Measurements from ENCODE around the gene BUB1B.

BUB1B gene

GRCh38 chr15:40248006-40248783 is 87.3 kb downstream of the BUB1B start:
- Histone ChIP-seq H3K4me2 (ENCODE audit: low read length, poor library complexity, severe bottlenecking) (no peak overlapping the region), H3K18ac (ENCODE audit: low read depth in 1 of 2, low read length in 2 of 2) (no peak overlapping the region), H3K4me1 (ENCODE audit: control insufficient read depth, insufficient read depth, low read depth, low read length) (peaks cover 24% of the 10 kb centered on the region), H4K8ac (ENCODE audit: low read length) (no peak overlapping the region), H3K9ac (ENCODE audit: low read length) (no peak overlapping the region), H3K9me3 (ENCODE audit: control insufficient read depth, low read length) (no peaks in the 10 kb centered on the region), H3K14ac (ENCODE audit: low read length in 2 of 2) (no peak overlapping the region), H2BK12ac (ENCODE audit: low read length in 2 of 2) (no peak overlapping the region), H2AK5ac (ENCODE audit: low read length, severe bottlenecking) (no peak overlapping the region), H2BK5ac (ENCODE audit: low read depth, low read length, poor library complexity, severe bottlenecking) (no peak overlapping the region), H4K91ac (ENCODE audit: low read length) (peak overlapping the region; percentile 53), H3K27me3 (ENCODE audit: control insufficient read depth in 1 of 2, insufficient read depth in 1 of 2, low read length in 2 of 2) (peaks cover 0 to 58% of the 10 kb centered on the region in 2 experiments), H3K4me3 (ENCODE audit: insufficient read depth in 1 of 2, low read depth in 1 of 2, low read length in 2 of 2) (no peak overlapping the region), H2AFZ (ENCODE audit: low read depth, low read length) (no peak overlapping the region), H3K23ac (ENCODE audit: low read length in 2 of 2) (no peak overlapping the region), H3K27ac (ENCODE audit: low read length, poor library complexity, severe bottlenecking) (no peak overlapping the region), H3K79me1 (replicated peaks; ENCODE audit: low read length, poor library complexity, severe bottlenecking) (no peaks in the 10 kb centered on the region), H2BK15ac (ENCODE audit: low read depth, poor library complexity, severe bottlenecking) (peak overlapping the region; percentile 13), H2BK120ac (ENCODE audit: low read depth, low read length) (no peak overlapping the region), H3K4ac (ENCODE audit: low read depth in 1 of 2, low read length in 2 of 2) (no peak overlapping the region), H3K36me3 (ENCODE audit: control insufficient read depth in 1 of 2, insufficient read depth in 2 of 2, low read depth in 1 of 2, low read length in 2 of 2) (no peaks in the 10 kb centered on the region)
- no peak for DNase-seq
- WGBS, result 88% methylated on average over 16 of the region's 17 CpGs

- Histone ChIP-seq H4K8ac (ENCODE audit: low read length) (no peak overlapping the region), H2BK15ac (ENCODE audit: low read depth, poor library complexity, severe bottlenecking) (no peak overlapping the region), H3K79me1 (replicated peaks; ENCODE audit: low read length, poor library complexity, severe bottlenecking) (no peaks in the 10 kb centered on the region), H3K9me3 (ENCODE audit: control insufficient read depth, low read length) (no peaks in the 10 kb centered on the region), H3K27me3 (ENCODE audit: control insufficient read depth in 1 of 2, insufficient read depth in 1 of 2, low read length in 2 of 2) (peaks cover 0 to 72% of the 10 kb centered on the region in 2 experiments), H3K23ac (ENCODE audit: low read length in 2 of 2) (no peak overlapping the region), H3K14ac (ENCODE audit: low read length in 2 of 2) (no peak overlapping the region), H4K91ac (ENCODE audit: low read length) (no peak overlapping the region), H3K9ac (ENCODE audit: low read length) (no peak overlapping the region), H3K18ac (ENCODE audit: low read depth in 1 of 2, low read length in 2 of 2) (no peak overlapping the region), H2AFZ (ENCODE audit: low read depth, low read length) (no peak overlapping the region), H2BK12ac (ENCODE audit: low read length in 2 of 2) (peak overlapping the region in 1 of 2 experiments; percentile 0), H3K4me2 (ENCODE audit: low read length, poor library complexity, severe bottlenecking) (no peak overlapping the region), H3K4me1 (ENCODE audit: control insufficient read depth, insufficient read depth, low read depth, low read length) (peaks cover 26% of the 10 kb centered on the region), H3K4ac (ENCODE audit: low read depth in 1 of 2, low read length in 2 of 2) (no peak overlapping the region), H3K27ac (ENCODE audit: low read length, poor library complexity, severe bottlenecking) (no peak overlapping the region), H2AK5ac (ENCODE audit: low read length, severe bottlenecking) (no peak overlapping the region), H3K36me3 (ENCODE audit: control insufficient read depth in 1 of 2, insufficient read depth in 2 of 2, low read depth in 1 of 2, low read length in 2 of 2) (no peaks in the 10 kb centered on the region), H3K4me3 (ENCODE audit: insufficient read depth in 1 of 2, low read depth in 1 of 2, low read length in 2 of 2) (no peak overlapping the region), H2BK5ac (ENCODE audit: low read depth, low read length, poor library complexity, severe bottlenecking) (no peak overlapping the region), H2BK120ac (ENCODE audit: low read depth, low read length) (no peak overlapping the region)
- 64% methylated on average over 10 of the region's 11 CpGs for WGBS
- peak; percentile 81 for DNase-seq
These were observed 88.8 kb downstream of the BUB1B start for GRCh38 chr15:40249477-40250303.

DNA sequence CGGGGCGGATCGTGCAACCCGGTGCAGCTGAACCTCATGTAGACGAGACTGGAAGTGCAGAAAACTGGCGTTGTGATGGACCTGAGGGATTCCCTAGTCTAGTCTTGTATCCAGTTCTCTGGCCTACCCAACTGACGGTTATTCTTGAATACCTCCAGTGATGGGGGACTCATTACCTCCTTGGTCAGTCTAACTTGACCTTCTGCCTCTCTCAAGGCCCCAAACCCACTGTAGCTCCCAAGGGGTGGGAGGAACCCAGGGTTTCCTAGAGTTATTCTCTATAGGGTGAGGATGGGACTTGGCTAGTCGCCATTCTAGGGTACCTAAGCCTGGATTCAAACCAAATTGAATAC is 89.4 kb downstream of the BUB1B start:
- Histone ChIP-seq H4K8ac (ENCODE audit: low read length) (no peak overlapping the region), H3K9ac (ENCODE audit: low read length) (no peak overlapping the region), H3K14ac (ENCODE audit: low read length in 2 of 2) (no peak overlapping the region), H4K91ac (ENCODE audit: low read length) (no peak overlapping the region), H3K18ac (ENCODE audit: low read depth in 1 of 2, low read length in 2 of 2) (no peak overlapping the region), H3K4ac (ENCODE audit: low read depth in 1 of 2, low read length in 2 of 2) (no peak overlapping the region), H2BK12ac (ENCODE audit: low read length in 2 of 2) (no peak overlapping the region), H2AFZ (ENCODE audit: low read depth, low read length) (no peak overlapping the region), H2AK5ac (ENCODE audit: low read length, severe bottlenecking) (no peak overlapping the region), H3K36me3 (ENCODE audit: control insufficient read depth in 1 of 2, insufficient read depth in 2 of 2, low read depth in 1 of 2, low read length in 2 of 2) (no peaks in the 10 kb centered on the region), H2BK5ac (ENCODE audit: low read depth, low read length, poor library complexity, severe bottlenecking) (no peak overlapping the region), H2BK15ac (ENCODE audit: low read depth, poor library complexity, severe bottlenecking) (no peak overlapping the region), H3K79me1 (replicated peaks; ENCODE audit: low read length, poor library complexity, severe bottlenecking) (no peaks in the 10 kb centered on the region), H3K23ac (ENCODE audit: low read length in 2 of 2) (no peak overlapping the region), H3K27ac (ENCODE audit: low read length, poor library complexity, severe bottlenecking) (no peak overlapping the region), H3K4me2 (ENCODE audit: low read length, poor library complexity, severe bottlenecking) (no peak overlapping the region), H3K4me1 (ENCODE audit: control insufficient read depth, insufficient read depth, low read depth, low read length) (peaks cover 26% of the 10 kb centered on the region), H3K9me3 (ENCODE audit: control insufficient read depth, low read length) (no peaks in the 10 kb centered on the region), H2BK120ac (ENCODE audit: low read depth, low read length) (no peak overlapping the region), H3K27me3 (ENCODE audit: control insufficient read depth in 1 of 2, insufficient read depth in 1 of 2, low read length in 2 of 2) (peaks cover 0 to 75% of the 10 kb centered on the region in 2 experiments), H3K4me3 (ENCODE audit: insufficient read depth in 1 of 2, low read depth in 1 of 2, low read length in 2 of 2) (no peak overlapping the region)
- DNase-seq, result no peak
- 88% methylated on average over 7 of the region's 8 CpGs for WGBS

GRCh38 chr15:40250771-40251483 is 90.1 kb downstream of the BUB1B start:
- H3K9me3 ChIP-seq (ENCODE audit: control insufficient read depth, low read length), result no peaks in the 10 kb centered on the region
- H3K14ac ChIP-seq (ENCODE audit: low read length in 2 of 2), result no peak overlapping the region
- H3K4me3 ChIP-seq (ENCODE audit: insufficient read depth in 1 of 2, low read depth in 1 of 2, low read length in 2 of 2), result no peak overlapping the region
- no peak overlapping the region for H4K8ac ChIP-seq (ENCODE audit: low read length)
- H3K36me3 ChIP-seq (ENCODE audit: control insufficient read depth in 1 of 2, insufficient read depth in 2 of 2, low read depth in 1 of 2, low read length in 2 of 2), result no peaks in the 10 kb centered on the region
- peaks cover 0 to 81% of the 10 kb centered on the region in 2 experiments for H3K27me3 ChIP-seq (ENCODE audit: control insufficient read depth in 1 of 2, insufficient read depth in 1 of 2, low read length in 2 of 2)
- peaks cover 1% of the 10 kb centered on the region for H3K79me1 ChIP-seq (replicated peaks; ENCODE audit: low read length, poor library complexity, severe bottlenecking)
- H2BK12ac ChIP-seq (ENCODE audit: low read length in 2 of 2), result no peak overlapping the region
- DNase-seq, result no peak
- no peak overlapping the region for H2BK120ac ChIP-seq (ENCODE audit: low read depth, low read length)
- peaks cover 26% of the 10 kb centered on the region for H3K4me1 ChIP-seq (ENCODE audit: control insufficient read depth, insufficient read depth, low read depth, low read length)
- no peak overlapping the region for H2AFZ ChIP-seq (ENCODE audit: low read depth, low read length)
- WGBS, result 91% methylated on average over 13 of the region's 13 CpGs
- no peak overlapping the region for H2BK5ac ChIP-seq (ENCODE audit: low read depth, low read length, poor library complexity, severe bottlenecking)
- no peak overlapping the region for H3K4me2 ChIP-seq (ENCODE audit: low read length, poor library complexity, severe bottlenecking)
- H3K27ac ChIP-seq (ENCODE audit: low read length, poor library complexity, severe bottlenecking), result no peak overlapping the region
- H3K23ac ChIP-seq (ENCODE audit: low read length in 2 of 2), result no peak overlapping the region
- no peak overlapping the region for H3K9ac ChIP-seq (ENCODE audit: low read length)
- peak overlapping the region; percentile 25 for H4K91ac ChIP-seq (ENCODE audit: low read length)
- H3K18ac ChIP-seq (ENCODE audit: low read depth in 1 of 2, low read length in 2 of 2), result no peak overlapping the region
- H2BK15ac ChIP-seq (ENCODE audit: low read depth, poor library complexity, severe bottlenecking), result no peak overlapping the region
- no peak overlapping the region for H3K4ac ChIP-seq (ENCODE audit: low read depth in 1 of 2, low read length in 2 of 2)
- H2AK5ac ChIP-seq (ENCODE audit: low read length, severe bottlenecking), result no peak overlapping the region

Measured in mesenchymal stem cell (in vitro differentiated cells and primary cell).